ENCODE measurements around the gene PAX8.

PAX8 gene

GRCh38 chr2:113176696-113177355, 101.9 kb downstream of the PAX8 start:
- Histone ChIP-seq H3K27ac (ENCODE audit: low read length) (peak overlapping the region; percentile 96), H3K4me2 (ENCODE audit: insufficient read depth, low read length) (peak overlapping the region; percentile 95), H3K9me3 (ENCODE audit: insufficient read depth, low read length, severe bottlenecking) (no peaks in the 10 kb centered on the region), H3K27me3 (ENCODE audit: insufficient read depth, low read length, poor library complexity) (no peaks in the 10 kb centered on the region), H3K36me3 (ENCODE audit: insufficient read depth, low read length) (peaks cover 64% of the 10 kb centered on the region), H3K4me1 (ENCODE audit: insufficient read depth, low read length) (peaks cover 75% of the 10 kb centered on the region), H2AFZ (ENCODE audit: low read depth, low read length) (no peak overlapping the region), H4K20me1 (ENCODE audit: insufficient read depth, low read length) (peaks cover 58% of the 10 kb centered on the region), H3K4me3 (ENCODE audit: low read depth in 1 of 2, low read length in 2 of 2) (peak overlapping the region in 1 of 2 experiments; percentile 80; a peak in 1 of 4 replicates), H3K79me2 (ENCODE audit: insufficient read depth, low read length) (peaks cover 87% of the 10 kb centered on the region), H3K9ac (ENCODE audit: low read depth, low read length) (peak overlapping the region; percentile 78; the same call in 1 of the 2 replicates)
- no peak for DNase-seq
- TF ChIP-seq EZH2 (IDR thresholded peaks at IDR 0.05; ENCODE audit: borderline replicate concordance, low read depth, low read length, severe bottlenecking) = no peak
- TF ChIP-seq, protein P1, sequence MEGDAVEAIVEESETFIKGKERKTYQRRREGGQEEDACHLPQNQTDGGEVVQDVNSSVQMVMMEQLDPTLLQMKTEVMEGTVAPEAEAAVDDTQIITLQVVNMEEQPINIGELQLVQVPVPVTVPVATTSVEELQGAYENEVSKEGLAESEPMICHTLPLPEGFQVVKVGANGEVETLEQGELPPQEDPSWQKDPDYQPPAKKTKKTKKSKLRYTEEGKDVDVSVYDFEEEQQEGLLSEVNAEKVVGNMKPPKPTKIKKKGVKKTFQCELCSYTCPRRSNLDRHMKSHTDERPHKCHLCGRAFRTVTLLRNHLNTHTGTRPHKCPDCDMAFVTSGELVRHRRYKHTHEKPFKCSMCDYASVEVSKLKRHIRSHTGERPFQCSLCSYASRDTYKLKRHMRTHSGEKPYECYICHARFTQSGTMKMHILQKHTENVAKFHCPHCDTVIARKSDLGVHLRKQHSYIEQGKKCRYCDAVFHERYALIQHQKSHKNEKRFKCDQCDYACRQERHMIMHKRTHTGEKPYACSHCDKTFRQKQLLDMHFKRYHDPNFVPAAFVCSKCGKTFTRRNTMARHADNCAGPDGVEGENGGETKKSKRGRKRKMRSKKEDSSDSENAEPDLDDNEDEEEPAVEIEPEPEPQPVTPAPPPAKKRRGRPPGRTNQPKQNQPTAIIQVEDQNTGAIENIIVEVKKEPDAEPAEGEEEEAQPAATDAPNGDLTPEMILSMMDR (IDR thresholded peaks at IDR 0.05; ENCODE audit: borderline replicate concordance, extremely low read depth, low read length, poor library complexity, severe bottlenecking) = no peak
- ATAC-seq (ENCODE audit: insufficient read depth, low read depth) = no peak

DNA sequence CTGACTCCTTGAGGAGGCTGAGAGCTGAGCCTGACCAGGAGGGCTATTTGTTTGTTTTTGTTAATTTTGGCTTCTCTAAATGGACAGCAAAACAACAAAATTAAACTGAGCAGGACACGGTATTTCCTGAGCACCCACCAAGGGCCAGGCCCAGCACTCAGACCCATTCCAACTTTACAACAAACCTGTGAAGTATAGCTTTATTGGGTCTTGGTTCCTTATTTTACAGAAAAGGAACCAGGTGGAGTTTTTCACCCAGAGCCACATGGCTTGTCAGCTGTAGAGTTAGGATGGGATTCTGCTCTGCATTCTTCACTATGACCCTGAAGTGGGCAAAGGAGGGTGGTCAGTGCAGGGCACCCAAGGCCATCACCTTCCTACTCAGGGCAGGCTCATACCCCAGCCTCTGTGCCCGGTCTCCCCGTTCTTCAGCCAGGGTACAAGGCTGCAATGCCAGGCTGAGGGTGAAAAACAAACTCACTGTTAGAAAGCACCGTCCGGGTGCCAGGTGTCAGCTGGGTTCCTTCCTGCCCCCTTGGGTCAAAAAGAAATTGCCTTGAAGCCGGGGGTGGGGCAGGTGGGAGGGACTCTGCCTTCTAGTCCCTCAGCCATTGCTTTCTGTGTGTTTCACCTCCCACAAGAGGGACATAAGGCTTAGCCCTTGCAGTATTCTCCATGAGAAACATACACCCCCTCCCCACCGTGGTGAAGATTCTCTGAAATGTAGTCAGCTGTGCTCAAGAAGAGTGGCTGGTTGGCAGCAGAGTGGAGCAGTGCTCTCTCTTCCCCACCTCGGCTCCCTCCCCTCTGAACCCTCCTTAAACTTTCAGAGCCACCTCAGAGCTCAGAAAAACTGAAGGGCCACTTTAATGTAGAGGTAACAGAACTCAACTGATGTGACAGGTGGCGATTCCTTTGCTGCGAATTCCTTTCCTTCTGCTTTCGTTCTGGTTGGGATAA, 102.7 kb downstream of the PAX8 start:
- peak overlapping the region; percentile 96 for H3K27ac ChIP-seq (ENCODE audit: low read length)
- H4K20me1 ChIP-seq (ENCODE audit: insufficient read depth, low read length) = peaks cover 49% of the 10 kb centered on the region
- peaks cover 56% of the 10 kb centered on the region for H3K36me3 ChIP-seq (ENCODE audit: insufficient read depth, low read length)
- no peaks in the 10 kb centered on the region for H3K27me3 ChIP-seq (ENCODE audit: insufficient read depth, low read length, poor library complexity)
- H3K9ac ChIP-seq (ENCODE audit: low read depth, low read length) = peak overlapping the region; percentile 78
- H3K4me1 ChIP-seq (ENCODE audit: insufficient read depth, low read length) = peaks cover 72% of the 10 kb centered on the region
- DNase-seq = peak; percentile 73
- no peak for TF ChIP-seq EZH2 (IDR thresholded peaks at IDR 0.05; ENCODE audit: borderline replicate concordance, low read depth, low read length, severe bottlenecking)
- TF ChIP-seq, protein P1 (IDR thresholded peaks at IDR 0.05; ENCODE audit: borderline replicate concordance, extremely low read depth, low read length, poor library complexity, severe bottlenecking) = no peak
- H2AFZ ChIP-seq (ENCODE audit: low read depth, low read length) = no peak overlapping the region
- H3K9me3 ChIP-seq (ENCODE audit: insufficient read depth, low read length, severe bottlenecking) = no peaks in the 10 kb centered on the region
- peak overlapping the region; percentile 95 for H3K4me2 ChIP-seq (ENCODE audit: insufficient read depth, low read length)
- peak overlapping the region; percentile 25 to 80; a peak in 3 of 4 replicates for H3K4me3 ChIP-seq (ENCODE audit: low read depth in 1 of 2, low read length in 2 of 2)
- peak; percentile 2; the same call in 2 of the 3 replicates for ATAC-seq (ENCODE audit: insufficient read depth, low read depth)
- peaks cover 79% of the 10 kb centered on the region for H3K79me2 ChIP-seq (ENCODE audit: insufficient read depth, low read length)

DNA sequence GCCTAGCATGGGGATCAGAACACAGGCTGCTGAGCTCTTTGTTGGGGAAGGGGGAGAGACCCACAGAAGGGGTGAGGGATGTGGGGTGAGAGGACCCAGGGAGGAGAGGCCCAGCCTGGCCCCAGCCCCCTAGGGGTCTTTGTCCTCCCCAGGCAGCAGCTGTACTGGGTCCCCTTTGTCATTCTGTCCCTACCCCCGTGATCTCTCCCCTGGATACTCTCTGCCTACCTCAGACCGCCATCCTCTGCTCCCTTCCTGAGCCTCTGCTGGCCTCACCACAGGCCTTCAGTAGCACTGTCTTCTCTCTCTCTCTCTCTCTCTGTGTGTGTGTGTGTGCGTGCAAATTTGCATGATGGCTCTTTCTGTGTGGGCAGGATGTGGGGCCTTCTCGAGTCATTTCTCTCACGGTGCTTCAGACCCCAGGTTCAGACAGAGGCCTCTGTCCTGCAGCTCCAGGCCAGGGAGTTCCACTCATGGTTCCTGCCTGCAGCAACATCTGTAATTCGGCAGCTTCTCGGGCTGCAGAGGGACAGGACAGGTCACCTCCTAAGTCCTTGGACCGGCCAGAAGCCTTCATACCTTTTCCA, 103.6 kb downstream of the PAX8 start:
- H2AFZ ChIP-seq (ENCODE audit: low read depth, low read length) = peak overlapping the region; percentile 1; the same call in 1 of the 2 replicates
- H3K4me1 ChIP-seq (ENCODE audit: insufficient read depth, low read length) = peaks cover 67% of the 10 kb centered on the region
- H3K4me3 ChIP-seq (ENCODE audit: low read depth in 1 of 2, low read length in 2 of 2) = peak overlapping the region; percentile 70 to 80
- peaks cover 41% of the 10 kb centered on the region for H4K20me1 ChIP-seq (ENCODE audit: insufficient read depth, low read length)
- no peaks in the 10 kb centered on the region for H3K27me3 ChIP-seq (ENCODE audit: insufficient read depth, low read length, poor library complexity)
- peaks cover 70% of the 10 kb centered on the region for H3K79me2 ChIP-seq (ENCODE audit: insufficient read depth, low read length)
- peak overlapping the region; percentile 96 for H3K27ac ChIP-seq (ENCODE audit: low read length)
- ATAC-seq (ENCODE audit: insufficient read depth, low read depth) (peak; percentile 67), DNase-seq (peak; percentile 84)
- no peak for TF ChIP-seq EZH2 (IDR thresholded peaks at IDR 0.05; ENCODE audit: borderline replicate concordance, low read depth, low read length, severe bottlenecking)
- TF ChIP-seq, protein P1 (IDR thresholded peaks at IDR 0.05; ENCODE audit: borderline replicate concordance, extremely low read depth, low read length, poor library complexity, severe bottlenecking) = peak; percentile 3
- H3K4me2 ChIP-seq (ENCODE audit: insufficient read depth, low read length) = peak overlapping the region; percentile 95
- H3K9me3 ChIP-seq (ENCODE audit: insufficient read depth, low read length, severe bottlenecking) = no peaks in the 10 kb centered on the region
- H3K36me3 ChIP-seq (ENCODE audit: insufficient read depth, low read length) = peaks cover 49% of the 10 kb centered on the region
- H3K9ac ChIP-seq (ENCODE audit: low read depth, low read length) = peak overlapping the region; percentile 78

Data from DND-41 (cell line).